Measurements from ENCODE around the gene RPUSD1.

Gene RPUSD1

GRCh38 chr16:831571-832413 is 43.6 kb upstream of the RPUSD1 start:
- H3K4me3 Mint-ChIP-seq, result no peak overlapping the region
- H3K4me1 Mint-ChIP-seq, result peaks cover 12% of the 10 kb centered on the region
- peaks cover 9% of the 10 kb centered on the region for H3K27me3 Mint-ChIP-seq (ENCODE audit: low read depth, poor library complexity)
- DNase-seq, result no peak
- TF ChIP-seq, protein P1, sequence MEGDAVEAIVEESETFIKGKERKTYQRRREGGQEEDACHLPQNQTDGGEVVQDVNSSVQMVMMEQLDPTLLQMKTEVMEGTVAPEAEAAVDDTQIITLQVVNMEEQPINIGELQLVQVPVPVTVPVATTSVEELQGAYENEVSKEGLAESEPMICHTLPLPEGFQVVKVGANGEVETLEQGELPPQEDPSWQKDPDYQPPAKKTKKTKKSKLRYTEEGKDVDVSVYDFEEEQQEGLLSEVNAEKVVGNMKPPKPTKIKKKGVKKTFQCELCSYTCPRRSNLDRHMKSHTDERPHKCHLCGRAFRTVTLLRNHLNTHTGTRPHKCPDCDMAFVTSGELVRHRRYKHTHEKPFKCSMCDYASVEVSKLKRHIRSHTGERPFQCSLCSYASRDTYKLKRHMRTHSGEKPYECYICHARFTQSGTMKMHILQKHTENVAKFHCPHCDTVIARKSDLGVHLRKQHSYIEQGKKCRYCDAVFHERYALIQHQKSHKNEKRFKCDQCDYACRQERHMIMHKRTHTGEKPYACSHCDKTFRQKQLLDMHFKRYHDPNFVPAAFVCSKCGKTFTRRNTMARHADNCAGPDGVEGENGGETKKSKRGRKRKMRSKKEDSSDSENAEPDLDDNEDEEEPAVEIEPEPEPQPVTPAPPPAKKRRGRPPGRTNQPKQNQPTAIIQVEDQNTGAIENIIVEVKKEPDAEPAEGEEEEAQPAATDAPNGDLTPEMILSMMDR (IDR thresholded peaks at IDR 0.05), result no peak
- H3K27ac Mint-ChIP-seq, result no peak overlapping the region
- H3K9me3 Mint-ChIP-seq, result peaks cover 27% of the 10 kb centered on the region
- H3K36me3 Mint-ChIP-seq (ENCODE audit: low read depth), result peaks cover 10% of the 10 kb centered on the region

- peaks cover 9% of the 10 kb centered on the region for H3K27me3 Mint-ChIP-seq (ENCODE audit: low read depth, poor library complexity)
- no peak overlapping the region for H3K4me3 Mint-ChIP-seq
- H3K27ac Mint-ChIP-seq, result no peak overlapping the region
- DNase-seq, result no peak
- TF ChIP-seq, protein P1 (IDR thresholded peaks at IDR 0.05), result no peak
- H3K4me1 Mint-ChIP-seq, result peaks cover 15% of the 10 kb centered on the region
- peaks cover 6% of the 10 kb centered on the region for H3K36me3 Mint-ChIP-seq (ENCODE audit: low read depth)
- H3K9me3 Mint-ChIP-seq, result peaks cover 19% of the 10 kb centered on the region
These were observed 42.8 kb upstream of the RPUSD1 start for GRCh38 chr16:830871-831570.

GRCh38 chr16:830107-830870 is 42.1 kb upstream of the RPUSD1 start:
- Mint-ChIP-seq H3K36me3 (ENCODE audit: low read depth) (peaks cover 6% of the 10 kb centered on the region), H3K9me3 (peaks cover 13% of the 10 kb centered on the region), H3K27ac (no peak overlapping the region), H3K4me1 (peaks cover 22% of the 10 kb centered on the region), H3K27me3 (ENCODE audit: low read depth, poor library complexity) (peaks cover 9% of the 10 kb centered on the region), H3K4me3 (no peak overlapping the region)
- DNase-seq, result no peak
- TF ChIP-seq, protein P1 (IDR thresholded peaks at IDR 0.05), result no peak

DNA sequence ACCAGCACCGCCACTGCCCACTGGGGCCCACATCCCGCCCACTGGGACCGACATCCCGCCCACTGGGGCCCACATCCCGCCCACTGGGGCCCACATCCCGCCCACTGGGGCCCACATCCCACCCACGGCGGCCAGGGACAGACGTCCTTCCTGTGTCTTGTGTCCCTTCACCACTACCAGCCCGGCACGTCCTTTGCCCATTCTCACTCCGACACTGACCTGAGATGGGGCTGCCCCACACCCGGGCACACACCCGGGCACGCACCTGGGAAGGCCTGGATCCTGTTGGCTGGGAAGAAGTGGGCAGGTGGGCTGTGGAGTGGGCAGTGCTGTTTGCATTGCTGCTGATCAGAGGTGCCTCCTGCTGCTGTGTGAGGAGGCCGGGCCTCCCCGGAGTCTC is 40.7 kb upstream of the RPUSD1 start:
- H3K36me3 Mint-ChIP-seq (ENCODE audit: low read depth), result no peaks in the 10 kb centered on the region
- TF ChIP-seq, protein P1 (IDR thresholded peaks at IDR 0.05), result no peak
- H3K9me3 Mint-ChIP-seq, result peaks cover 2% of the 10 kb centered on the region
- DNase-seq, result no peak
- H3K4me1 Mint-ChIP-seq, result peaks cover 22% of the 10 kb centered on the region
- no peak overlapping the region for H3K4me3 Mint-ChIP-seq
- H3K27ac Mint-ChIP-seq, result no peak overlapping the region
- peaks cover 4% of the 10 kb centered on the region for H3K27me3 Mint-ChIP-seq (ENCODE audit: low read depth, poor library complexity)

GRCh38 chr16:827513-827912 is 39.3 kb upstream of the RPUSD1 start:
- H3K27ac Mint-ChIP-seq, result no peak overlapping the region
- peaks cover 5% of the 10 kb centered on the region for H3K27me3 Mint-ChIP-seq (ENCODE audit: low read depth, poor library complexity)
- H3K36me3 Mint-ChIP-seq (ENCODE audit: low read depth), result no peaks in the 10 kb centered on the region
- H3K9me3 Mint-ChIP-seq, result peaks cover 8% of the 10 kb centered on the region
- H3K4me3 Mint-ChIP-seq, result no peak overlapping the region
- TF ChIP-seq, protein P1 (IDR thresholded peaks at IDR 0.05), result no peak
- no peak for DNase-seq
- H3K4me1 Mint-ChIP-seq, result peaks cover 22% of the 10 kb centered on the region

Data from nephron progenitor cell (in vitro differentiated cells).